HepG2 (cell line): ENCODE data around the gene MIDN. TPM values are rescaled to one million over a fixed set of nuclear protein-coding genes. Genes with fewer than 3 reads are reported as not detected.
A peak's percentile ranks its signal among the peaks of the same experiment; 100 is the strongest.

Experiments used
- ADNP ChIP-seq: sonication (generic); formaldehyde crosslinking; IDR thresholded peaks from 2 replicates; pipeline ENCODE4 v1.4.0; 2020; ENCODE audit warnings: missing genetic modification reagents
- CHCHD3 ChIP-seq: sonication (generic); formaldehyde crosslinking; IDR thresholded peaks from 2 replicates; pipeline ENCODE4 v1.8.0; 2022; ENCODE audit warnings: mild to moderate bottlenecking, missing genetic modification reagents, moderate library complexity
- ESRRA ChIP-seq: sonication (generic); formaldehyde crosslinking; IDR thresholded peaks from 2 replicates; pipeline ENCODE4 v1.5.1; 2020; ENCODE audit warnings: mild to moderate bottlenecking, low read depth, missing genetic modification reagents
- HDAC2 ChIP-seq: sonication (generic); formaldehyde crosslinking; IDR thresholded peaks from 2 replicates; pipeline ENCODE4 v1.4.0; 2020; ENCODE audit warnings: missing genetic modification reagents
- HIC2 ChIP-seq: sonication (generic); formaldehyde crosslinking; IDR thresholded peaks from 2 replicates; pipeline ENCODE4 v1.9.0; 2022; ENCODE audit warnings: low read depth, missing genetic modification reagents
- HNRNPL ChIP-seq: fragments of 200-400 bp; formaldehyde crosslinking; IDR thresholded peaks from 2 replicates; pipeline ENCODE4 v1.6.1; 2017; ENCODE audit warnings: mild to moderate bottlenecking, low read depth, low read length
- IKZF5 ChIP-seq: IDR thresholded peaks from 2 replicates; pipeline ENCODE4 v1.6.1; 2018; ENCODE audit warnings: missing genetic modification reagents, mild to moderate bottlenecking, missing compliant biosample characterization
- ISL2 ChIP-seq: sonication (generic); formaldehyde crosslinking; IDR thresholded peaks from 2 replicates; pipeline ENCODE4 v1.5.0; 2020; ENCODE audit warnings: missing genetic modification reagents
- JUND ChIP-seq: sonication (generic); formaldehyde crosslinking; IDR thresholded peaks from 2 replicates; pipeline ENCODE4 v1.8.0; 2022; ENCODE audit warnings: mild to moderate bottlenecking, missing genetic modification reagents
- KLF13 ChIP-seq: sonication (generic); formaldehyde crosslinking; IDR thresholded peaks from 2 replicates; pipeline ENCODE4 v1.4.0; 2020; ENCODE audit warnings: mild to moderate bottlenecking, missing genetic modification reagents
- MATR3 ChIP-seq: sonication (generic); formaldehyde crosslinking; IDR thresholded peaks from 2 replicates; pipeline ENCODE4 v1.4.0; 2020; ENCODE audit warnings: missing genetic modification reagents
- MIER2 ChIP-seq: IDR thresholded peaks from 2 replicates; pipeline ENCODE4 v1.6.1; 2016; ENCODE audit warnings: missing biosample characterization, missing genetic modification reagents
- NFYB ChIP-seq: sonication (generic); formaldehyde crosslinking; IDR thresholded peaks from 2 replicates; pipeline ENCODE4 v1.4.0; 2020; ENCODE audit warnings: missing genetic modification reagents
- NR2F2 ChIP-seq: IDR thresholded peaks from 2 replicates; pipeline ENCODE4 v1.6.1; 2012; ENCODE audit warnings: low read depth, inconsistent platforms, borderline replicate concordance
- PBX3 ChIP-seq: sonication (generic); formaldehyde crosslinking; IDR thresholded peaks from 2 replicates; pipeline ENCODE4 v1.8.1; 2023; ENCODE audit warnings: missing genetic modification reagents, inconsistent platforms, borderline replicate concordance
- TAF15 ChIP-seq: fragments of 200-400 bp; formaldehyde crosslinking; IDR thresholded peaks from one replicate; pipeline ENCODE4 v1.6.1; 2018; ENCODE audit warnings: mild to moderate bottlenecking, low read depth, low read length; ENCODE audit not compliant: poor library complexity, severe bottlenecking
- ZNF766 ChIP-seq: sonication (generic); formaldehyde crosslinking; IDR thresholded peaks from 2 replicates; pipeline ENCODE4 v1.5.0; 2020; ENCODE audit warnings: missing genetic modification reagents, borderline replicate concordance
- ZNF788 ChIP-seq: sonication (generic); formaldehyde crosslinking; IDR thresholded peaks from 2 replicates; pipeline ENCODE4 v1.5.0; 2020; ENCODE audit warnings: mild to moderate bottlenecking, missing genetic modification reagents, borderline replicate concordance
- ZNF800 ChIP-seq: sonication (generic); formaldehyde crosslinking; IDR thresholded peaks from 2 replicates; pipeline ENCODE4 v1.4.0; 2020; ENCODE audit warnings: missing genetic modification reagents
- polyA plus RNA-seq, 8 experiments: library from polyadenylated mRNA; depleted of rRNA in 3 of 8; stranded (reverse) in 7 of 8; unstranded in 1 of 8; fragments of >200 nt; fragmentation: Illumina TruSeq in 4 of 8; extraction: Trizol in 4 of 8; gene quantifications; 2 replicates each; pipeline versions ENCODE4 v1.2.1 to v1.2.3, GENCODE V29; 2011 to 2016; ENCODE audit warnings: low read depth in 4 of 8, missing spikeins in 1 of 8, mixed read lengths in 1 of 8; ENCODE audit not compliant: insufficient read depth in 1 of 8
- total RNA-seq, 5 experiments: library from RNA; depleted of rRNA; stranded (reverse); fragments of >200 nt; fragmentation: Illumina TruSeq; extraction: Trizol; gene quantifications; 2 replicates each; pipeline ENCODE4 v1.2.3, GENCODE V29; 2016; ENCODE audit warnings: low read depth in 1 of 5
- TF ChIP-seq, protein P1 (sequence below): sonication (generic); formaldehyde crosslinking; IDR thresholded peaks from 2 replicates; pipeline ENCODE4 v1.5.0; 2020; ENCODE audit warnings: missing genetic modification reagents
- TF ChIP-seq, protein P2 (sequence below): sonication (generic); formaldehyde crosslinking; conservative IDR thresholded peaks from 2 replicates; pipeline ENCODE4 v1.5.0; 2020; ENCODE audit warnings: missing genetic modification reagents

Gene MIDN
- total and polyA plus RNA-seq, 2 of the 13 experiments (the other 11 are each of a cell fraction or from before 2014, with no cell fraction given), result 8.4 to 18.0 TPM

- TF ChIP-seq HNRNPL (peak; percentile 83), ZNF788 (CRISPR knock-in tag) (peak; percentile 28; the same call in 1 of the 2 replicates), ISL2 (CRISPR knock-in tag) (peak; percentile 9; the same call in 1 of the 2 replicates), NFYB (no peak), ZNF766 (CRISPR knock-in tag) (no peak), HDAC2 (peak; percentile 21; the same call in 1 of the 2 replicates), IKZF5 (no peak), MIER2 (CRISPR knock-in tag) (no peak), ESRRA (CRISPR knock-in tag) (peak; percentile 85; the same call in 1 of the 2 replicates), NR2F2 (no peak; the same call in 1 of the 2 replicates), PBX3 (no peak), CHCHD3 (CRISPR knock-in tag) (no peak), ZNF800 (CRISPR knock-in tag) (no peak), KLF13 (no peak), TAF15 (peak; percentile 37), JUND (CRISPR knock-in tag) (no peak), MATR3 (CRISPR knock-in tag) (no peak), ADNP (CRISPR knock-in tag) (no peak), HIC2 (CRISPR knock-in tag) (no peak; the same call in 1 of the 2 replicates)
- TF ChIP-seq, protein P1, sequence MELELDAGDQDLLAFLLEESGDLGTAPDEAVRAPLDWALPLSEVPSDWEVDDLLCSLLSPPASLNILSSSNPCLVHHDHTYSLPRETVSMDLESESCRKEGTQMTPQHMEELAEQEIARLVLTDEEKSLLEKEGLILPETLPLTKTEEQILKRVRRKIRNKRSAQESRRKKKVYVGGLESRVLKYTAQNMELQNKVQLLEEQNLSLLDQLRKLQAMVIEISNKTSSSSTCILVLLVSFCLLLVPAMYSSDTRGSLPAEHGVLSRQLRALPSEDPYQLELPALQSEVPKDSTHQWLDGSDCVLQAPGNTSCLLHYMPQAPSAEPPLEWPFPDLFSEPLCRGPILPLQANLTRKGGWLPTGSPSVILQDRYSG (CRISPR knock-in tag), result no peak
- TF ChIP-seq, protein P2, sequence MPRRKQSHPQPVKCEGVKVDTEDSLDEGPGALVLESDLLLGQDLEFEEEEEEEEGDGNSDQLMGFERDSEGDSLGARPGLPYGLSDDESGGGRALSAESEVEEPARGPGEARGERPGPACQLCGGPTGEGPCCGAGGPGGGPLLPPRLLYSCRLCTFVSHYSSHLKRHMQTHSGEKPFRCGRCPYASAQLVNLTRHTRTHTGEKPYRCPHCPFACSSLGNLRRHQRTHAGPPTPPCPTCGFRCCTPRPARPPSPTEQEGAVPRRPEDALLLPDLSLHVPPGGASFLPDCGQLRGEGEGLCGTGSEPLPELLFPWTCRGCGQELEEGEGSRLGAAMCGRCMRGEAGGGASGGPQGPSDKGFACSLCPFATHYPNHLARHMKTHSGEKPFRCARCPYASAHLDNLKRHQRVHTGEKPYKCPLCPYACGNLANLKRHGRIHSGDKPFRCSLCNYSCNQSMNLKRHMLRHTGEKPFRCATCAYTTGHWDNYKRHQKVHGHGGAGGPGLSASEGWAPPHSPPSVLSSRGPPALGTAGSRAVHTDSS (CRISPR knock-in tag), result no peak
These were observed 13.6 kb downstream of the MIDN start (continued) for GRCh38 chr19:1261798-1262622.
